ENCODE measurements around the gene CMSS1.

DNA sequence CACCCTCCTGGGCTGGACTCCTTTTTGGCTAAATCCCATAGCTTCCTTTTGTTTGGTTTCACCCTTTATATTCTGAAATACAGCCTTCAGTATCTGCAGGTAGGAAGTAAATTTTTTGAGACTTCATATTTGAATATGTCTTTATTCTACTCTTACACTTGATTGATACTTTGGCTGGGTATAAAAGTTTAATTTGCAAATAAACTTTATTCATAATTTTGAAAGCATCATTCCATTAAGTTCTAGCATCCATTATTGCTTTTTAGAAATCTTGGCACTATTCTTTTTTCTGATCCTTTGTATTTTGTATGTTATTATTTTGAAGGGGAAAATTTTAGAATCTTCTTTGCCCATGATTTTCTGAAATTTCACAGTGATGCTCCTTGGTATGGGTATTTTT lies 337.9 kb downstream of the CMSS1 start:
- no peak for TF ChIP-seq POLR2A (IDR thresholded peaks at IDR 0.05)
- TF ChIP-seq, protein P1, sequence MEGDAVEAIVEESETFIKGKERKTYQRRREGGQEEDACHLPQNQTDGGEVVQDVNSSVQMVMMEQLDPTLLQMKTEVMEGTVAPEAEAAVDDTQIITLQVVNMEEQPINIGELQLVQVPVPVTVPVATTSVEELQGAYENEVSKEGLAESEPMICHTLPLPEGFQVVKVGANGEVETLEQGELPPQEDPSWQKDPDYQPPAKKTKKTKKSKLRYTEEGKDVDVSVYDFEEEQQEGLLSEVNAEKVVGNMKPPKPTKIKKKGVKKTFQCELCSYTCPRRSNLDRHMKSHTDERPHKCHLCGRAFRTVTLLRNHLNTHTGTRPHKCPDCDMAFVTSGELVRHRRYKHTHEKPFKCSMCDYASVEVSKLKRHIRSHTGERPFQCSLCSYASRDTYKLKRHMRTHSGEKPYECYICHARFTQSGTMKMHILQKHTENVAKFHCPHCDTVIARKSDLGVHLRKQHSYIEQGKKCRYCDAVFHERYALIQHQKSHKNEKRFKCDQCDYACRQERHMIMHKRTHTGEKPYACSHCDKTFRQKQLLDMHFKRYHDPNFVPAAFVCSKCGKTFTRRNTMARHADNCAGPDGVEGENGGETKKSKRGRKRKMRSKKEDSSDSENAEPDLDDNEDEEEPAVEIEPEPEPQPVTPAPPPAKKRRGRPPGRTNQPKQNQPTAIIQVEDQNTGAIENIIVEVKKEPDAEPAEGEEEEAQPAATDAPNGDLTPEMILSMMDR (IDR thresholded peaks at IDR 0.05), result no peak

Measured in heart left ventricle (tissue), 13 donors.